GM18498 (cell line): Measurements from ENCODE around the gene SIRT5.

Experiments used
- ATAC-seq: cut with Tn5 transposase; IDR thresholded peaks from one replicate; pipeline ENCODE4 v1.9.1; 2021; ENCODE audit warnings: mild to moderate bottlenecking, moderate library complexity; ENCODE audit not compliant: unreplicated experiment

Gene SIRT5

GRCh38 chr6:13629459-13630116 is 55.2 kb downstream of the SIRT5 start:
- no peak for ATAC-seq

- no peak for ATAC-seq
These were observed 56.1 kb downstream of the SIRT5 start for GRCh38 chr6:13630499-13630898.

- no peak for ATAC-seq
These were observed 58.9 kb downstream of the SIRT5 start for GRCh38 chr6:13633343-13633742.

- no peak for ATAC-seq
These were observed 61.7 kb downstream of the SIRT5 start for GRCh38 chr6:13635948-13636658.

GRCh38 chr6:13638014-13638413 is 63.6 kb downstream of the SIRT5 start:
- no peak for ATAC-seq

GRCh38 chr6:13638626-13639025 is 64.2 kb downstream of the SIRT5 start:
- no peak for ATAC-seq

- ATAC-seq: no peak
These were observed 66.9 kb downstream of the SIRT5 start for GRCh38 chr6:13641315-13641714.

- no peak for ATAC-seq
These were observed 68.7 kb downstream of the SIRT5 start for GRCh38 chr6:13643125-13643524.

GRCh38 chr6:13648850-13649249 is 74.4 kb downstream of the SIRT5 start:
- ATAC-seq: no peak

GRCh38 chr6:13649393-13649792 is 75.0 kb downstream of the SIRT5 start:
- ATAC-seq: no peak

GRCh38 chr6:13653296-13653695 is 78.9 kb downstream of the SIRT5 start:
- ATAC-seq: no peak

GRCh38 chr6:13654496-13654895 is 80.1 kb downstream of the SIRT5 start:
- no peak for ATAC-seq

GRCh38 chr6:13655700-13656099 is 81.3 kb downstream of the SIRT5 start:
- ATAC-seq: no peak

- no peak for ATAC-seq
These were observed 85.9 kb downstream of the SIRT5 start for GRCh38 chr6:13660273-13660672.

- no peak for ATAC-seq
These were observed 86.5 kb downstream of the SIRT5 start for GRCh38 chr6:13660893-13661292.

GRCh38 chr6:13661647-13662046 is 87.2 kb downstream of the SIRT5 start:
- ATAC-seq: no peak

GRCh38 chr6:13662651-13663334 is 88.4 kb downstream of the SIRT5 start:
- ATAC-seq: no peak

- ATAC-seq: no peak
These were observed 89.6 kb downstream of the SIRT5 start for GRCh38 chr6:13663986-13664385.
